Trophoblast cell (in vitro differentiated cells and primary cell): ENCODE measurements around the gene LRRC1.

Source experiments
- DNase-seq, 2 donors: peaks; one replicate each; pipeline ENCODE4 v3.0.0-alpha.2; 2016
- H2AFZ ChIP-seq: 2 replicates; pipeline ENCODE4 v1.6.1; 2013; ENCODE audit warnings: low read length, moderate library complexity, mild to moderate bottlenecking; ENCODE audit not compliant: insufficient read depth, poor library complexity
- H2AK5ac ChIP-seq: 2 replicates; pipeline ENCODE4 v1.6.1; 2013; ENCODE audit warnings: mild to moderate bottlenecking, low read length
- H2BK120ac ChIP-seq: 2 replicates; pipeline ENCODE4 v1.6.1; 2013; ENCODE audit warnings: low read length, mild to moderate bottlenecking, moderate library complexity; ENCODE audit not compliant: insufficient read depth, poor library complexity
- H2BK12ac ChIP-seq: 2 replicates; pipeline ENCODE4 v1.6.1; 2013; ENCODE audit warnings: mild to moderate bottlenecking, low read length, moderate library complexity
- H2BK5ac ChIP-seq: 2 replicates; pipeline ENCODE4 v1.6.1; 2013; ENCODE audit warnings: low read length, low read depth, moderate library complexity, mild to moderate bottlenecking; ENCODE audit not compliant: poor library complexity
- H3K14ac ChIP-seq: 2 replicates; pipeline ENCODE4 v1.6.1; 2013; ENCODE audit warnings: mild to moderate bottlenecking, low read length
- H3K18ac ChIP-seq: 2 replicates; pipeline ENCODE4 v1.6.1; 2013; ENCODE audit warnings: mild to moderate bottlenecking, low read length
- H3K23ac ChIP-seq: 2 replicates; pipeline ENCODE4 v1.6.1; 2013; ENCODE audit warnings: low read length
- H3K27ac ChIP-seq: 2 replicates; pipeline ENCODE4 v1.5.1; 2013; ENCODE audit warnings: low read depth, mild to moderate bottlenecking, inconsistent platforms, low read length, moderate library complexity
- H3K27me3 ChIP-seq: 2 replicates; pipeline ENCODE4 v1.6.1; 2013; ENCODE audit warnings: inconsistent platforms, mild to moderate bottlenecking, low read length, moderate library complexity; ENCODE audit not compliant: insufficient read depth
- H3K36me3 ChIP-seq, 2 experiments: 1 replicate in 1 of 2; 2 replicates in 1 of 2; pipeline ENCODE4 v1.6.1; 2013; ENCODE audit warnings: low read length in 2 of 2, mild to moderate bottlenecking in 2 of 2, moderate library complexity in 1 of 2; ENCODE audit not compliant: insufficient read depth in 2 of 2, control insufficient read depth in 1 of 2
- H3K4ac ChIP-seq: 2 replicates; pipeline ENCODE4 v1.6.1; 2013; ENCODE audit warnings: low read depth, mild to moderate bottlenecking, low read length, moderate library complexity
- H3K4me1 ChIP-seq, 2 experiments: 1 replicate in 1 of 2; 2 replicates in 1 of 2; pipeline ENCODE4 v1.6.1; 2013; ENCODE audit warnings: low read length in 2 of 2, mild to moderate bottlenecking in 2 of 2, moderate library complexity in 1 of 2; ENCODE audit not compliant: insufficient read depth in 2 of 2, control insufficient read depth in 1 of 2
- H3K4me2 ChIP-seq: 2 replicates; pipeline ENCODE4 v1.6.1; 2013; ENCODE audit warnings: inconsistent platforms, mild to moderate bottlenecking, low read length, moderate library complexity
- H3K4me3 ChIP-seq: 2 replicates; pipeline ENCODE4 v1.5.1; 2013; ENCODE audit warnings: mild to moderate bottlenecking, low read depth, low read length, inconsistent platforms
- H3K79me1 ChIP-seq: one replicate; pipeline ENCODE4 v1.6.1; 2013; ENCODE audit warnings: low read length
- H3K79me2 ChIP-seq: 2 replicates; pipeline ENCODE4 v1.6.1; 2013; ENCODE audit warnings: low read length, mild to moderate bottlenecking; ENCODE audit not compliant: control insufficient read depth, insufficient read depth, poor library complexity
- H3K9ac ChIP-seq: 2 replicates; pipeline ENCODE4 v1.6.1; 2013; ENCODE audit warnings: mild to moderate bottlenecking, low read length
- H3K9me3 ChIP-seq: 2 replicates; pipeline ENCODE4 v1.6.1; 2013; ENCODE audit warnings: low read depth, mild to moderate bottlenecking, control low read depth, inconsistent platforms, low read length; ENCODE audit not compliant: insufficient read depth
- H4K12ac ChIP-seq: 2 replicates; pipeline ENCODE4 v1.6.1; 2013; ENCODE audit warnings: low read depth, mild to moderate bottlenecking, low read length, moderate library complexity
- H4K8ac ChIP-seq: 2 replicates; pipeline ENCODE4 v1.6.1; 2013; ENCODE audit warnings: low read depth, mild to moderate bottlenecking, low read length, moderate library complexity
- H4K91ac ChIP-seq: one replicate; pipeline ENCODE4 v1.6.1; 2013; ENCODE audit warnings: low read depth, mild to moderate bottlenecking, low read length, moderate library complexity
- WGBS: extraction: QIAGEN DNeasy Blood & Tissue Kit; methylation state at CpG from one replicate; pipeline ENCODE4 v1.1.7; 2013; ENCODE audit warnings: missing lambda C conversion rate; ENCODE audit not compliant: insufficient read length, insufficient coverage; ENCODE audit errors: extremely low coverage; 5-methylcytosine and 5-hydroxymethylcytosine counted together

Gene LRRC1

GRCh38 chr6:53811746-53812145 lies 16.9 kb downstream of the LRRC1 start:
- Histone ChIP-seq H3K4ac (peak overlapping the region; percentile 9), H3K79me2 (peaks cover 10% of the 10 kb centered on the region), H2BK120ac (no peak overlapping the region), H3K27me3 (no peaks in the 10 kb centered on the region), H3K9ac (no peak overlapping the region), H3K14ac (peak overlapping the region; percentile 6), H3K9me3 (peaks cover 2% of the 10 kb centered on the region), H3K79me1 (peaks cover 12% of the 10 kb centered on the region), H2BK12ac (peak overlapping the region; percentile 10), H2AFZ (no peak overlapping the region), H3K36me3 (peaks cover 0 to 3% of the 10 kb centered on the region in 2 experiments), H4K8ac (no peak overlapping the region), H2BK5ac (no peak overlapping the region), H3K27ac (peak overlapping the region; percentile 63), H2AK5ac (no peak overlapping the region), H3K18ac (peak overlapping the region; percentile 26), H3K4me3 (no peak overlapping the region), H4K12ac (no peak overlapping the region), H3K4me2 (peak overlapping the region; percentile 11), H3K23ac (peak overlapping the region; percentile 59), H4K91ac (no peak overlapping the region), H3K4me1 (peaks cover 27 to 39% of the 10 kb centered on the region in 2 experiments)
- DNase-seq: no peak
- no CpG with 5 or more reads among the region's 5 CpGs for WGBS

DNA sequence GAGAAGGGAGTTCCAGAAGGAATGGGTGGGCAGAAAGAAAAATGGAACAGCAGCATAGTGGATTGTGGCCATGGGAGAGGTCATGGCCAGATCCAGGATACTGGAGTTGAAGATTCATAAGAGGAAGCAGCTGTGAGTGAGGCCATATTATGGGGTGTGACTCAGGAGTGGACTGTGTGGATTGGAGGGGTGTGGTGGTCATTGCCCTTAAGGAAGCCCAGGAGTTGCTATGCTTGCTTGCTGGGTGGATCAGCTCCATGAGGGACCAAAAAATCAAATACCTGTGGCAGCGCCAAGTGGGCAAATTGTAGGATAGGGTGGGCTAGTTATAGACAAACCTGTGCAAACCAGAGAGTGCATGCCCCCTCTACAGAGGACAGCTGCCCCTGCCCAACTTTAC lies 18.3 kb downstream of the LRRC1 start:
- no peak overlapping the region for H3K4me3 ChIP-seq
- peaks cover 2% of the 10 kb centered on the region for H3K9me3 ChIP-seq
- H2AK5ac ChIP-seq: no peak overlapping the region
- H2AFZ ChIP-seq: no peak overlapping the region
- no peak overlapping the region for H3K9ac ChIP-seq
- H2BK120ac ChIP-seq: no peak overlapping the region
- no peaks in the 10 kb centered on the region for H3K36me3 ChIP-seq
- no peak overlapping the region for H3K23ac ChIP-seq
- no peak overlapping the region for H3K4me2 ChIP-seq
- peak overlapping the region; percentile 71 for H3K4ac ChIP-seq
- WGBS: no CpG with 5 or more reads among the region's 1 CpG
- H2BK5ac ChIP-seq: no peak overlapping the region
- H3K4me1 ChIP-seq: peaks cover 24 to 33% of the 10 kb centered on the region in 2 experiments
- H3K27ac ChIP-seq: no peak overlapping the region
- no peaks in the 10 kb centered on the region for H3K27me3 ChIP-seq
- H4K12ac ChIP-seq: no peak overlapping the region
- peaks cover 9% of the 10 kb centered on the region for H3K79me2 ChIP-seq
- no peak for DNase-seq
- H4K91ac ChIP-seq: no peak overlapping the region
- peak overlapping the region; percentile 8 for H2BK12ac ChIP-seq
- peaks cover 8% of the 10 kb centered on the region for H3K79me1 ChIP-seq
- H4K8ac ChIP-seq: no peak overlapping the region
- H3K14ac ChIP-seq: no peak overlapping the region
- no peak overlapping the region for H3K18ac ChIP-seq

DNA sequence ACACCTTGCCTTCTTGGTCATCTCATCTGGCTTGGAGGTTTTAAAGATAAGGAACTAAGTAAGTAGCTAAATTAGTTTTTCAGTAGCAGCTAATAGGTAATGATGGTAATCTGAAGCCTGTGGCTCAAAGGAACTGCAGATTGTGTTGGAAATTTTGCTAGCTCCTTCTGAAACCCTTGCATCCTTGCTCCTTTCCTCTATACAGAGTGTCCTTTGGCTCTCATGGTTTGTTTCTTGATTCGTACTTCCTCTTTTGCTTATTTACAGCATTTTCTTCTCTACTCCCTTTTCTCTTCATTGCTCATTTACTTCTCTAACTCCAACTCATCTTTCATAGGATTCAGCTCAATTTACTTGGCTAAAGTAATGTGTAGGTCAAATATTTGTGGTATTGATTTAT lies 19.0 kb downstream of the LRRC1 start:
- peak overlapping the region; percentile 61 for H3K4ac ChIP-seq
- H3K4me2 ChIP-seq: no peak overlapping the region
- H3K79me1 ChIP-seq: peaks cover 8% of the 10 kb centered on the region
- H4K12ac ChIP-seq: no peak overlapping the region
- H4K8ac ChIP-seq: no peak overlapping the region
- H2BK5ac ChIP-seq: no peak overlapping the region
- no peak overlapping the region for H3K27ac ChIP-seq
- H3K4me3 ChIP-seq: no peak overlapping the region
- H2AK5ac ChIP-seq: no peak overlapping the region
- no peak overlapping the region for H2BK12ac ChIP-seq
- H3K36me3 ChIP-seq: no peaks in the 10 kb centered on the region
- H3K27me3 ChIP-seq: no peaks in the 10 kb centered on the region
- no peak overlapping the region for H4K91ac ChIP-seq
- H3K4me1 ChIP-seq: peaks cover 21 to 31% of the 10 kb centered on the region in 2 experiments
- H3K9me3 ChIP-seq: peaks cover 2% of the 10 kb centered on the region
- H3K79me2 ChIP-seq: peaks cover 8% of the 10 kb centered on the region
- H2BK120ac ChIP-seq: no peak overlapping the region
- no peak overlapping the region for H3K23ac ChIP-seq
- no CpG with 5 or more reads among the region's 1 CpG for WGBS
- no peak overlapping the region for H3K9ac ChIP-seq
- H2AFZ ChIP-seq: no peak overlapping the region
- H3K18ac ChIP-seq: no peak overlapping the region
- no peak overlapping the region for H3K14ac ChIP-seq
- DNase-seq: no peak

GRCh38 chr6:53814353-53814752 lies 19.5 kb downstream of the LRRC1 start:
- Histone ChIP-seq H4K8ac (no peak overlapping the region), H3K4me2 (no peak overlapping the region), H3K14ac (no peak overlapping the region), H2BK12ac (no peak overlapping the region), H4K12ac (no peak overlapping the region), H3K4me1 (peaks cover 21 to 31% of the 10 kb centered on the region in 2 experiments), H3K27me3 (no peaks in the 10 kb centered on the region), H3K9ac (no peak overlapping the region), H4K91ac (no peak overlapping the region), H3K79me2 (peaks cover 9% of the 10 kb centered on the region), H2AFZ (no peak overlapping the region), H3K9me3 (peaks cover 2% of the 10 kb centered on the region), H3K4ac (peak overlapping the region; percentile 55), H3K36me3 (no peaks in the 10 kb centered on the region), H2BK5ac (no peak overlapping the region), H3K27ac (no peak overlapping the region), H3K79me1 (peaks cover 8% of the 10 kb centered on the region), H2BK120ac (no peak overlapping the region), H3K4me3 (no peak overlapping the region), H2AK5ac (no peak overlapping the region), H3K18ac (no peak overlapping the region), H3K23ac (no peak overlapping the region)
- no CpG with 5 or more reads among the region's 2 CpGs for WGBS
- no peak for DNase-seq
